ENCODE data around the gene LPCAT1. TPM values are rescaled to one million over a fixed set of nuclear protein-coding genes. Genes with fewer than 3 reads are reported as not detected.

LPCAT1 gene
- total and polyA plus RNA-seq, 2 experiments from 2014 or later = 44.1 to 56.0 TPM

- Histone ChIP-seq H3K36me3 (replicated peaks; ENCODE audit: insufficient read depth, low read depth) (no peaks in the 10 kb centered on the region), H3K79me2 (peaks cover 89% of the 10 kb centered on the region), H2AFZ (no peak overlapping the region), H3K4me3 (no peak overlapping the region), H3K27ac (no peak overlapping the region), H3K4me1 (ENCODE audit: insufficient read depth) (peaks cover 11% of the 10 kb centered on the region), H3K9me2 (replicated peaks; ENCODE audit: insufficient read depth) (no peaks in the 10 kb centered on the region), H3K27me3 (no peaks in the 10 kb centered on the region), H4K20me1 (ENCODE audit: insufficient read depth, poor library complexity, severe bottlenecking) (peaks cover 28% of the 10 kb centered on the region), H3K4me2 (no peak overlapping the region), H3K9me3 (ENCODE audit: low read depth) (no peaks in the 10 kb centered on the region)
- no peak for DNase-seq (ENCODE audit: low spot score)
- TF ChIP-seq CTCF (IDR thresholded peaks at IDR 0.05; ENCODE audit: poor library complexity) (no peak), EZH2 (IDR thresholded peaks at IDR 0.05; ENCODE audit: borderline replicate concordance) (no peak), EZH2phosphoT487 (IDR thresholded peaks at IDR 0.05; ENCODE audit: low read depth, severe bottlenecking, unreplicated experiment) (no peak)
- over 99% methylated on average over 18 of the region's 20 CpGs for WGBS (ENCODE audit: low lambda C conversion rate, missing lambda C conversion rate)
Measured at GRCh38 chr5:1511048-1511447, 12.7 kb downstream of the LPCAT1 start.

GRCh38 chr5:1510631-1511030, 13.1 kb downstream of the LPCAT1 start:
- H3K9me3 ChIP-seq (ENCODE audit: low read depth) = no peaks in the 10 kb centered on the region

GRCh38 chr5:1510151-1510561, 13.6 kb downstream of the LPCAT1 start:
- peaks cover 36% of the 10 kb centered on the region for H4K20me1 ChIP-seq (ENCODE audit: insufficient read depth, poor library complexity, severe bottlenecking)
- H3K27me3 ChIP-seq = no peaks in the 10 kb centered on the region
- no peaks in the 10 kb centered on the region for H3K36me3 ChIP-seq (replicated peaks; ENCODE audit: insufficient read depth, low read depth)
- no peak for DNase-seq (ENCODE audit: low spot score)
- H3K4me2 ChIP-seq = no peak overlapping the region
- H3K27ac ChIP-seq = no peak overlapping the region
- no peak for TF ChIP-seq EZH2phosphoT487 (IDR thresholded peaks at IDR 0.05; ENCODE audit: low read depth, severe bottlenecking, unreplicated experiment)
- no peak for TF ChIP-seq CTCF (IDR thresholded peaks at IDR 0.05; ENCODE audit: poor library complexity)
- no peak for TF ChIP-seq EZH2 (IDR thresholded peaks at IDR 0.05; ENCODE audit: borderline replicate concordance)
- H3K4me1 ChIP-seq (ENCODE audit: insufficient read depth) = peaks cover 2% of the 10 kb centered on the region
- no peaks in the 10 kb centered on the region for H3K9me3 ChIP-seq (ENCODE audit: low read depth)
- no peaks in the 10 kb centered on the region for H3K9me2 ChIP-seq (replicated peaks; ENCODE audit: insufficient read depth)
- no peak overlapping the region for H3K4me3 ChIP-seq
- H3K79me2 ChIP-seq = peaks cover 89% of the 10 kb centered on the region
- no peak overlapping the region for H2AFZ ChIP-seq
- 93% methylated on average over 18 of the region's 18 CpGs for whole genome bisulfite sequencing (ENCODE audit: low lambda C conversion rate, missing lambda C conversion rate)

More at GRCh38 chr5:1510631-1511030, 13.1 kb downstream of the LPCAT1 start:
- no peak overlapping the region for H3K27ac ChIP-seq
- WGBS (ENCODE audit: low lambda C conversion rate, missing lambda C conversion rate) = 98% methylated on average over 11 of the region's 11 CpGs
- no peak for DNase-seq (ENCODE audit: low spot score)
- TF ChIP-seq EZH2 (IDR thresholded peaks at IDR 0.05; ENCODE audit: borderline replicate concordance) (no peak), EZH2phosphoT487 (IDR thresholded peaks at IDR 0.05; ENCODE audit: low read depth, severe bottlenecking, unreplicated experiment) (no peak), CTCF (IDR thresholded peaks at IDR 0.05; ENCODE audit: poor library complexity) (no peak)
- H4K20me1 ChIP-seq (ENCODE audit: insufficient read depth, poor library complexity, severe bottlenecking) = peaks cover 31% of the 10 kb centered on the region
- H3K79me2 ChIP-seq = peaks cover 89% of the 10 kb centered on the region
- no peaks in the 10 kb centered on the region for H3K9me2 ChIP-seq (replicated peaks; ENCODE audit: insufficient read depth)
- H3K27me3 ChIP-seq = no peaks in the 10 kb centered on the region
- H3K36me3 ChIP-seq (replicated peaks; ENCODE audit: insufficient read depth, low read depth) = no peaks in the 10 kb centered on the region
- H3K4me2 ChIP-seq = no peak overlapping the region
- no peak overlapping the region for H2AFZ ChIP-seq
- H3K4me1 ChIP-seq (ENCODE audit: insufficient read depth) = peaks cover 7% of the 10 kb centered on the region
- no peak overlapping the region for H3K4me3 ChIP-seq
